GM21529 (cell line): ENCODE measurements around the gene LINGO1.

Experiments used
- ATAC-seq: cut with Tn5 transposase; IDR thresholded peaks from one replicate; pipeline ENCODE4 v1.9.1; 2021; ENCODE audit not compliant: unreplicated experiment

LINGO1 gene

DNA sequence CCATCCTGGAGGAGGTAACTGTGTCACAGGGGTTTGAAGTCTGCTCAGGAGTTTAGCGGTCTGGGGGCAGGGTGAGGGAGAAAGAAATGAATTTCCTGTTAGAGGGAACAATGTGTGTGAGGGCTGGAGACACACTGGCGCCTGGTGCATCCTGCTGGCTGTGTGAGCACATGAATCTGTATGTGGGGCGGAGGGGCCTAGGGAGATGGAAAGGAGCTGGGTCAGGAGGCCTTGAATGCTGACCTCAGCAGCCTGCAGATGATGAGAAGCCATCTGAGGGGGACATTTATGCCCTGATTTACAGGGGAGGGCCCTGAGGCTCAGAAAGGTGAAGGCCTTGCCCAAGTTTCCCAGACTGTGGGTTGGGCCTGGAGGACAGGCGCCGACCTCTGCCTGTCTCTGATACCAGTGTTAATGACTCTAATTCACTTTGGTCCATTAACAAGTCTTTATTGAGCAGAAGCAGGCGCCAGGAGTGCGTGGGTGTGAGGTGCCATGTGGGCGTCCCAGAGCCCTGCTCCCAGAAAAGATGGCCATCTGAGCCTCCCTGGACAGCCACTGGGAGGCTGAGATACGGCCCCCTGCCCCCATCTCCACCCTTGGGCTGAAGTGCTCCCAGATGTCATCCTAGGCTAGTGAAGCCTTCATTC is 34.8 kb downstream of the LINGO1 start:
- no peak for ATAC-seq

DNA sequence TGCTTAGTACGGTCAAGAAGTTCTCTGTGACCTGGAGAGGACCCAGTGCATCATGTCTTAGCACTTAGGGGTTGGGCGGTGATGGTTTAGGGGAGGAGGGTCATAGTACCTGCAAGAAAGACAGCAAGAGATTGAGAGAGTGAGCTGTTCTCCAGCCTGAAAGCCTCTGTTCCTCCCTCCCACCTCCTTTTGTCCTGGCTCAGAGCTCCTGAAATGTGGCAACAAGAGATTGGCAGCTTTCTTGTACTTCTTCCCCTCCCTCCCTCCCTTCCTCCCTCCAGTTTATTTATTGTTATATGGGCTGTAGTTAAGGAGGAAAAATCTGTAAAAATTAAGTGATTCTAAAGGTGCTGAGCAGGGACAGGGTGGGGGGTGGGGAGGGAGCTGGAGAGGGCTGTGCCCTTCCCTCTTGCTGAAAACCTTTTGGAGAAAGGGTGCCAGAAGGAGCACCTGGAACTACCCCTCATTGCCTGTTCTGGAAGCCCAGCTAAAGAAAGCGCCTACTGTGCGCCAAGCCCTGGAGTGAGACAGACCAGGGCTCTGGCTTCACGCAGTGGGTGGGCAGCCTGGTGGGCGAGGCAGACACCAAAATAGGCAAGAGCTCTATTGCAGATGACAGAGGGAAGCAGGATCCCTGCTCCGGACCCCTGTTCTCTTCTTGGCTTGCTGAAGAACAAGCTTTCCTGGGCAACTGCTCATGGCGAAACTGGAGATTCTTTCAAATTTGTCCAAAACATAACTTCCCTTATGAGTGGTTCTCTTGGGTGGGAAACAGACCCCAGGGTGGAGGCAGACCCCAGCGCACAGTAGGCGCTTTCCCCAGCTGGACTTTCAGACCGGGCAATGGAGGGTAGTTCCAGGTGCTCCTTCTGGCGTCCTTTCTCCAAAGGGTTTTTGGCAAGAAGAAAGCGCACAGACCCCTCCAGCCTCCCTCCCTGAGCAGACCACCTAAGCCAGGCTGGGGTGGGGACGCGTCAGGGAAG is 35.6 kb downstream of the LINGO1 start:
- no peak for ATAC-seq

DNA sequence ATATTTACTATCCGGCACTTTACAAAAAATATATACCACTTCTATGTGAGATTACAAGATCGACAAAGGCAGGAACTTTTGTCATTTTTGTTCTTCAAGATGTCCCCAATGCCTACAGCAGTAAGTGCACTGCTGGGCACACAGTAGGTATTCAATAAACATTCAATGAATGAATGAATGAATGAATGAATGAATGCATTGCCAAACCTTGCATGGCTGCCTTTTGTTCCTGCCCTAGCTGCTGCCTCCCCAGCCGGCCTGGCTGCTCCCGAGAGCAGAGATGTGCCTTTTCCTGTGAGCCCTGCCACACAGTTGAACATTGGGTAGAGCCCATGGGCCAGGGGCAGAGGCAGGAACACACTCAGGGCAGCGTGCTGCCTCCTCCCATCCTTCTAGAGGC is 37.5 kb downstream of the LINGO1 start:
- no peak for ATAC-seq

DNA sequence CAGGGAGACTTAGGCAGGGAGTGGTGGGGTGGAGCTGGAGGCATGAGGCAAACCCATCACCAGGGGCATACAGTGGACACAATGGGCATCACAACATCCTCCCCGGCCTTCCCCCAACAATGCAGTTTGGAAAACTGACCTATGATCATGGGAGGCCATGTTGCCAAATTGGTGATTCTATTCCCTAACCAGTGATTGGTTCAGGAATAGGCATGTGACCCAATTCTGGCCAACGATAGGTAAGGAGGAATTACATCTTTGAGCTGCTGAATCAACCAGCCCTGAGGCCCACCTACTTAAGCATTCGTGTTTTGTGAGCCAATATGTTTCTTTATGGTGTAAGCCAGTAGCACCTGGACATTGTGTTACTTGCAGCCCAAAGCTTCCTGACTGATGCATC is 40.0 kb downstream of the LINGO1 start:
- no peak for ATAC-seq

DNA sequence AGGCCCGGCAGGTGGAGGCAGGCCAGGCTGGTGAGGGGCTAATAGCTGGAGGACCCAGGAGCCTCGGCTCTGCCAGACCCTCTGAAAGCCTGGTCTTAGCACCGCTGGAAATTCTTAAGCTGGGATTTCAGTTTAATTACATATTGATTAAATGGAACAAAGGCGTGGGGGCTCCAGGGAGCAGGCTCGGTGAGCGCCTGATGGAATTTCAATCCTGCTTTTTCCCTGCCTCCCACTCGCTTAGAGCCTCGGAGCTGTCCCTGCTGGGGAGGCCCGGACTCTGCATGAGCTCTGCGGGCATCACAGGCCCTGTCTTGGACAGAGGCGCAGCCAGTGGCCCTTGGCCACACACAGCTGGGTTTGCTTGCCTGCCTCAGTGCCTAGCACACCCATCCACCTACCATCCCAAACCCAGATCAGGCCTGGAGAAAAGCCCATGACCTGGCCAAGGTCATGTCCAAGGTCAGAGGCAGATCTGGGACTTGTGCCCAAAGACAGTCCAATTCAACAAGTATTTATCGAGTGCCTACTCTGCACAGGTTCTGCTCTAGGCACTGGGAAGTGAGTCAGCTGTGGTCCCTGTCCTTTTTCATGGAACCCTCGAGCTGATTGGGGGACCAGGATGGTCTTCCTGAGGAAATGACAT is 40.6 kb downstream of the LINGO1 start:
- ATAC-seq: no peak

DNA sequence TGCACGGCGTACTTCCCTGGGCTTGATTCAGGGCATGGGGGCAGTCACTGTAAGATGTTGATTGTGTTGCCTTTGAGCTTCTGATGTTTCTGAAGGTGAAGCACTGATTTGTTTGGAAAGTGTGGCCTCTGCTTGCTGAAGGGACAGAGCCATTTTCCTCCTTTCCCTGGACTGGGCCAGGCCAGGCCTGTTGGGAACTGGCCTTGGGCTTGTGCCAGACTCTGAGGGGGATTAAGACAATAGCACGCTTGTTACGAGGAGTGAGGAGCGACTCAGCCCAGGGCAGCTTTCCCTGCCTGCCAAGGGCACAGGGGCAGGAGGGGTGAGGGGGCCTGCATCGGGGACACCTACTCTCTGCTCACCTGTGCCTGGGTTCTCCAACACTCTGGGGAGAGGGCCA is 42.9 kb downstream of the LINGO1 start:
- ATAC-seq: no peak

DNA sequence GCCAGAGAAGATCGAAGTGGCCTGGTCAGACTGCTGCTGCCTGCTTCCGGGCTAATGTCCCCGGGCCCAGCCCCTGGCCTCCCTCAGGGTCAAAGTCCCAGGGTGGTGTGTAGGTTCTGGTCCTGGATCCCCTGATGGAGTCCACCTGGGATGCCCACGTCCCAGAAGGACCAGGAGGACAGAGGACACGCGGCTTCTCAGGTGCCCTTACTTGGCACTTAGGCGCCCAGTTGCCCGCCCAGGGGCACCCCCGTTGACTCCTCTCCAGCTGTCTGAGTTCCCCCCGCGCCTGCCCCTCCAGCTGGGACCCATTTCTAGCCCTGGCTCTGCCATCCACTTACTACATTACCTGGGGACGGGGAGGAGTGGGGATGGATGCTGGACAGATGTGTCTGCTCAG is 44.6 kb downstream of the LINGO1 start:
- ATAC-seq: no peak

DNA sequence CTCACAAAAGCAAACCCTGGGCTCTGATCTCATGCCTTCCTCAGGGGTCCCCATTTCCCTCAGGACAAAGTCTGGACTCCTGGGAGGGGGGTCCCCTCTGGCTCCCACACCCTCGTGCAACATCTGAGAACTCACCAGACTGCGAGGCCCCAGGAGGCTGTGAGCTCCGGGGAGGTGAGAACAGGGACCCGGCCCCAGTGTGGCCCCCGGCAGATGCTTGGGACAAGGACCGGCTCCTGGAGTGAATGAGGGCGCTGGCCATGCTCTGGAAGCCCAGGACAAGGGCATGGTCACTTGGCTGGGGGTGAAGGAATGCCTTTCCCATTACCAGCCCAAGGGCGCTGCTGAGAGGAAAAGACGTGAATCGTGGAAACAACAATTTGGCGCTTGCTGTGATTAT is 48.0 kb downstream of the LINGO1 start:
- no peak for ATAC-seq

DNA sequence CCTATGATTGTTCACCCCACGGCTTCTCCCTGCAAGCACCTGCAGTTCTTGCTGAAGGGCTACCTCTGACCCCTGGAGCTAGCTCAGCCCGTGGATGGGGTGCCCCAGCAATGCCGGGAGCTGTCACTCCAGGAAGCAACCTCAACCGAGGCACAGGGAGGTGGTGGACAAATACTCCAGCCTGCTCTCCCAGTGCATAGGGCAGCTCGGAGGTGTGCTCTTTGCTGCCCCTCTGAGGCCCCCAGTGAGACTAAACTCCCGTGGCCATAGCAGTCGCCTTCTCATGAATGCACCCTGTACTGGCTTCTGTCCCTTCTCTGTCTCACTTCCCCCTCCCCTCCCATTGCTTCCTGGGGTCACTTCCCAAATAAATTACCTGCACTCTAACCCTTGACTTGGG is 48.5 kb downstream of the LINGO1 start:
- no peak for ATAC-seq

DNA sequence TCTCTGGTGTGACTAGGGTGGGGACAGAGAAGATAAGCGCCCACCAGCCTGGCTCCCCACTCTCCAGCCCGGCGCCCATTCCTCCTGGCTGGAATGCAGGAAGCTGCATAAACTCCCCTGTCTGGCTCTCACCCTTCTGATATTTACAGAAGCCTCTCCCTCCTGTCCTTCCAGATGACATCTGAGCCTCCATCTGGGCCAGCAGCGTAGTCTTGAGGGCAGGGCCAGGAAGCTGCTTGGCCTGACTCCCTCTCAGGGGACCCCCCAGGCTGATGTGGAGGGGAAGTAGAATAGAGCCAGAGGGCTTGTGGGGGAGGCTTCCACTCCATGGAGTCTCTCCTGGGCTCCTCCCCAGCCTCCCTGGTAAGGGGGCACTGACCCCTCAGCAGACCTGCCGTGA is 49.9 kb downstream of the LINGO1 start:
- ATAC-seq: no peak

DNA sequence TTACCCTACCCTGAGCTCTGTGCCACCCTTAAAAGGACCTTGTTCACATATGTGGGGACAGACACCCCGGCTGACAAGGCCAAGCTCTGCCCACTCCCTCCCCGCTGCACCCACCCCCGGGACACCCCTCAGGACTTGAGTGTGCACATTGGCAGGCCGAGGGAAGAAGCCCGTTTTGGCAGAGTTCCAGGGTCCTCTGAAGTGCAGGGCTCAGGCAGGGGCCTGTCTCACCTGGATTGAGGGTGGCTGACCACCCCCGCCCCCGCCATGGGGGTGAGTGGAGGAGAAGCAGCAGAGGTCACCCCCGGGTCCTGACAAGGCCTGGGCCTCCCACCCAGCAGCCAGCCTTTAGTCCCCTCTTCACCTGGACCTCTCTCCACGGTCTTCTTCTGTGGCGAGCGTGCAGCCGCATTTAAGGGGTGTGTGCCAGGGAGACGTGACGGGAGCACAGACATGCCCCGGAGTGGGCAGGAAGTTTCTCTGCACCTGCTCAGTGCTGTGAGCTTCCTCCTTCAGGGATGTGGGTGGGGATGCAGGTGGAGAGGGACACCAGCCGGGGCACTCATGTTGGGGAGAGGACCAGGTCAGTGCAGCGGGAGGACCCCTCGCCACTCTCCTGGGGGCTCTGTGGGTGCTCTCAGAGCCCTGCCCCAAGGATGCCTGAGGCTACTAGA is 50.7 kb downstream of the LINGO1 start:
- ATAC-seq: no peak

DNA sequence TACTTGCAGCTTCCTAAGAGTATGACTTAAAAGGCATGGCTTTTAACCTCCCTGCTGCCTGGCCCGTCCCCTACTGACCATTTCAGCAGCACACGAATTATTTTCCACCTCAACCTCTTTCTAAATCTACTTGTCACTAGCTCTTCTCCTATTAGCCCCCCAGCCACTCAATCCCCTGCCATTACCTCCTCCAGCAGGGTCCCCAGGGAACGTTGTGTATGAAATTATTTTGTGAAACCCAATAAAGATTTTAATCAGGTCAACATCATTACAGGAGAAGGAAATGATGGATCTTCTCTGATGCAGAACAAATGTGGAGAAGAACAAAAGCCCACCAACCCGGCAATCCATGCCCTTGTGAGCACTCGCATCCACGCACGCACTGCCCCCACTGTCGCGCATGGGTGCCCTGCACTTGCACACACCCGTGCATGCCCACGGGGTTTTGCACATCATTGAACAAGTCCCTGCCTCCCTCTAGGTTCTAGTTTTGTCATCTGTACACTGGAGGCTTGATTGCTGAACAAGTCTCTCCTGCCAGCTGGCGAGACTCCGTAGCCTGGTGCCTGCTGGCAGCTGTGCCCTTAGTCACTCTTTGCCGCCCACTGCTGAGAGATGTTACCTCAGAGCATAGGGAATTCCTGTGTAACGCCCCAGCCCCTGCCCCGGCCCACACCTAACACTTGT is 51.6 kb downstream of the LINGO1 start:
- no peak for ATAC-seq

DNA sequence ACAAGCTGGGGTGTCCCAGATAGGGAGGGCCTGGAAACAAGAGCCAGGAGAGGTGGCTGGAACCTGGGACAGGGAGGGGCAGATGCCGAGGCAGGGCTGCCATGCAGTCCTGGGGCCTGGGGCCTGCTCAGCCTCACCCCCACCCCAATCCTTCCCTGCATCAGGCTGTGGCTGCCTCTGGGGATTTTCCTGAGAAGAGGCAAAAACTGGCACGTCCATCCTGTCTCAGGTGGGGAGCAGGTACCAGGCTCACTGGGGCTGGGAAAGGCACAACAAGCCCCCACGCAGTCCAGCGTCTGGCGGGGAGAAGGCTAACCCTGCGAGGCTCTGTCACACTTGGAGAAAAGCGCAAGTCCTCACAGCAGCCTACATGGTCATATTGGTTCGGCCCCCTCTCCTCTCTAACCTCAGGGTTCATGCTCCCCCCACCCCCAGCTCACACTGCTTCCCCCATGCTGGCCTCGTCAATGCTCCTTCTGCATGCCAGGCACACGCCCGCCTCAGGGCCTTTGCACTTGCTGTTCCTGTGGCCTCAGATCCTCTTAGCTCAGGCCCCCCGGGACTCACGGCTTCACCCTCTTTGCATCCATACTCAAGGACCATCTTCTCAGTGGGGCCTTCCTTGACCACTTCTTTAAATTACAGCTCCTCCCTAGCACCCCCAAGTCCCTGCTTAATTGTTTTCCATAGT is 53.1 kb downstream of the LINGO1 start:
- ATAC-seq: no peak

DNA sequence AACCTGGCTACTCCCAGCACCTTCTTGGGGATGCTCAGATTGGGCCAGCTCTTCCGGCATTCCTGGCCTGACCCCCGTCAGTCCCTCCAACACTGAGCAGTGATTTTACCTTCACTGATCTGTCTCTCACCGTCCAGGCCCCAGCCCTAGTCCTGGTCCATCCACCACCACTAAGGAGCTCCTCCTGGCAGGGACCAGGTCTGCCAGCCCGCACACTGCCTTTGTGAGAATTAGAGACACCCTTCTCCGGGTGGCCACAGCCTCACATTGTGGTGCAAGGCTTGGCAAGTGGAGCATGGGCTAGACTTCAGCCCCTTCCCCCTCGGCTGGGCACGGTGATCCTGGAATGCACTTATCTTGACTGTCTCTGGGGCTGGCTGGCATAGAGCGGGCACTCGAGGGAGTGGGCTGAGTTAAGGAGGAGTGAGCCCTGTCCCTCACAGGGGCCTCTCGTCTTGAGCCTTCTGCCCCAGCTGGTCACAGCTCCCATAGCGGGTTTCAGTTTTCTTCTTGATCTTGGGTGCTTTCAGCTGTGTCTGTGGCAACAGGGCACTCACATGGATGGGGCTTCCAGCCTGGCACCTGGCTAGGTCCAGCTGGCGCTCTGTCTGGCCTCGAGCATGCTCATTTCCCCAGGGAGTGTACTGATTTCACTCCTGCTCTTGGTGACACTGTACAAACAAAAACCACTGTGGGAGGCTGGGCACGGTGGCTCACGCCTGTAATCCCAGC is 53.9 kb downstream of the LINGO1 start:
- ATAC-seq: no peak

DNA sequence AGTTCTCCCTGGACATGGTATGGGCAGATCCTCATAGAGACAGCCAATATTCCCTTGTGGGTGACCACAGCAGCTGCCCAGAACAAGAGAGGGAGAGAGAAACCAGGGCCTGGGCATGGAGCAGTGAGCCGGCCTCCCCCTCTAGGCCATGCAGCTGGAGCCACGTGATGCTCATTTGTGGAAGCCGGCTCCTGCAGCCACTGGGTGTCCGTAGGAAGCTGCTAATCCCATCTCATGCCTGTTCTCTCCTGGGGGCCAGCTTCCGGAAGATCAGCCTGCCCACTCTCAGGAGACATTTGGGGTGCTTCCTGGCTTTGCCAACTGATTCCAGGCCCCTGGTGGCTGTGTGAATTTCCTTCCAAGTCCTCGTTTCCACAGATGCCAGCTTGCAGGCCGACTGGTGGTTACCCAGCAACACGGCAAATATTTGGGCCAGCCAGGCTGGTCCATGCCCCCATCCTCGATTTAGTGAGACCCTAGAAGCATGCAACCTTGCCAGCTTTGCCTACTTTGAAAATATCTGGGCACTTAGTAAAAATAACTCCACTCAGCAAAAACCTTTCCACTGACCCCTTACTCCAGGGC is 55.3 kb downstream of the LINGO1 start:
- ATAC-seq: no peak

DNA sequence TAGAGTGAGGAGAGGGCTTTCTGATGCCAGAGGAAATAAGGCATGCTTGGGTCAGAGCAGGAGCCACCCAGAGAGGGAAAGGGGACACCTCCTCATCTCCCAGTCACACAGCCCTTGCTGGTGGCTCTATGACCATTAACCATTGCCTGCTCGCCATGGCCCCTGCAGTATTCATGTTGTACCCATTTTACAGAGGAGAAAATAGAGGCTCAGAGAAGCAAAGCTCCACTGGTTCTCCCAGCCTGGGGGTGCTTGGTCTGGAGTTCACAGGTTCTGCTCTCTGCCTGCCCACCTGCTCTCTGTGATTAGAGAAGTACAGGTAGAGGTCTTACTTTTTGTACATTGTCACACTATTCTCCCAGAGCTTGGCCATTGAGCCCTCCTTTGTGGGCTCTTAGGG is 56.2 kb downstream of the LINGO1 start:
- ATAC-seq: no peak

DNA sequence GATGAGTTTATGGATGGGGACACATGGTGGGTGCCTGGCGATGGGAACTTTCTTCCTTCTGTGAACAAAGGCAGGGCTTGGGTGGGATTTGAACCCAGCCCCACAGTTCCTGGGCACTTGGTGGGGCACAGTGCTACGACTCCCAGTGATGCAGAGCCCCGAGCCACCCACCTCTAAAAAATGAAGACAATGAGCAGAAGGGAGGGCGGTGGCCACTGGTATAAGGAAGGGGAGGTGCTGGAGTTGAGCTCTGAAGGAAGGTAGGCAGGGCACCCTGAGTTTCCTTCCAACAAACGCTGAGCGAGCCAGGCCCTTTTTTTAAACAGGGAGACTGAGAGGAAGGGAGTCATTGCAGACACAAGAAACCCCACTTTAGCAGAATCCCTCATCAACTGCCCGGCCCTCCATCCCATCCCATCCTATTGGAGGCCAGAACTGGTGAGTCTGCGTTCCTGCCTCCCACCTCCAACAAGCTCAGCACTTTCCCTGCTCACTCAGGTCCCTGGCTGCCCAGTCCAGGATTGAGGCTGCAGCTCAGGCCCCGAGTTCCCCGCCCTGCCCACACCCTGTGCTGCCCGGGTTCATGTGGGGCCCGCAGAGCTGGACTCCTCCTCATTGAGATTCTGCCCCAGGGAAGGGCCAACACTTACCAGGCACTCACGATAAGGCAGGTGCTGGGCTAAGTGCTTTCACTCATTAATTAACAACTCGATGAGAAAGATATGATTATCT is 57.3 kb downstream of the LINGO1 start:
- ATAC-seq: no peak

DNA sequence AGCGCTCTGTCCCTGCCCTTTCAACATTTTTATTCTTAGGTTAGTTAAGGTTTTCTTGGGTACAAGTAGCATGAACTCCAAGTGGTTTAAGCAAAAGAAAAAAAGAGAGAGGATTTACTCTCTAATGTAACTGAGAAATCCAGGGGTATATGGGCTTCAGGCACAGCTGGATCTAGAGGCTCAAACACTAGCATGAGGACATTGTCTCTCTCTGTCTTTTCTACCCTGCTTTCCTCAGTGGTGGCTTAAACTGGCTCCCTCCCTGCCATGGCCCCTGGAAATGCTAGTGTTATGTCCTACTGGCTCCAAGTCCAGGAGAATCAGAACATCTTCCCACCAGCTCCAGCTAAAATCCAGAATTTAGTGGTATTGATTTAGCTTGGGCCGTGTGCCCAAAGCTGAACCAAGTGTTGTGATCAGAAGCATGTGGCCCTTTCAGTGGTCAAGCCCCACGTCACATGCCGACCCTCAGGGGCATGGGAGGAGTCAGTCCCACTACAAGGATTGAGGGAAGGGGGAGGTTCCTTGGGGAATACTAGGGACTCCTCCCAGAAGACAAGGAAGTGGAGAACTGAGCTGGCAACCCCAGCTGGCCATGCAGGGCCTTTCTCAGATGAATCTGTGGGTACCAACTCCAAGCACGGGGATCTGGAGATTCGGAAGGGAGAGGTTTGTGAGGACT is 58.0 kb downstream of the LINGO1 start:
- ATAC-seq: no peak
